ENCODE results near the gene SGMS1.

- TF ChIP-seq, protein P1, sequence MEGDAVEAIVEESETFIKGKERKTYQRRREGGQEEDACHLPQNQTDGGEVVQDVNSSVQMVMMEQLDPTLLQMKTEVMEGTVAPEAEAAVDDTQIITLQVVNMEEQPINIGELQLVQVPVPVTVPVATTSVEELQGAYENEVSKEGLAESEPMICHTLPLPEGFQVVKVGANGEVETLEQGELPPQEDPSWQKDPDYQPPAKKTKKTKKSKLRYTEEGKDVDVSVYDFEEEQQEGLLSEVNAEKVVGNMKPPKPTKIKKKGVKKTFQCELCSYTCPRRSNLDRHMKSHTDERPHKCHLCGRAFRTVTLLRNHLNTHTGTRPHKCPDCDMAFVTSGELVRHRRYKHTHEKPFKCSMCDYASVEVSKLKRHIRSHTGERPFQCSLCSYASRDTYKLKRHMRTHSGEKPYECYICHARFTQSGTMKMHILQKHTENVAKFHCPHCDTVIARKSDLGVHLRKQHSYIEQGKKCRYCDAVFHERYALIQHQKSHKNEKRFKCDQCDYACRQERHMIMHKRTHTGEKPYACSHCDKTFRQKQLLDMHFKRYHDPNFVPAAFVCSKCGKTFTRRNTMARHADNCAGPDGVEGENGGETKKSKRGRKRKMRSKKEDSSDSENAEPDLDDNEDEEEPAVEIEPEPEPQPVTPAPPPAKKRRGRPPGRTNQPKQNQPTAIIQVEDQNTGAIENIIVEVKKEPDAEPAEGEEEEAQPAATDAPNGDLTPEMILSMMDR (IDR thresholded peaks at IDR 0.05): no peak
- no peak for TF ChIP-seq POLR2A (IDR thresholded peaks at IDR 0.05)
Measured at GRCh38 chr10:50281210-50281966, 342.4 kb downstream of the SGMS1 start.

Measured in heart left ventricle (tissue), 13 donors.